ENCODE measurements around the gene NSUN2.
"Not testable (repeated sequence)": the region's sequence is repeated elsewhere in the genome, so short reads cannot be mapped to it uniquely, and the experiment has no call there.

The NSUN2 gene

DNA sequence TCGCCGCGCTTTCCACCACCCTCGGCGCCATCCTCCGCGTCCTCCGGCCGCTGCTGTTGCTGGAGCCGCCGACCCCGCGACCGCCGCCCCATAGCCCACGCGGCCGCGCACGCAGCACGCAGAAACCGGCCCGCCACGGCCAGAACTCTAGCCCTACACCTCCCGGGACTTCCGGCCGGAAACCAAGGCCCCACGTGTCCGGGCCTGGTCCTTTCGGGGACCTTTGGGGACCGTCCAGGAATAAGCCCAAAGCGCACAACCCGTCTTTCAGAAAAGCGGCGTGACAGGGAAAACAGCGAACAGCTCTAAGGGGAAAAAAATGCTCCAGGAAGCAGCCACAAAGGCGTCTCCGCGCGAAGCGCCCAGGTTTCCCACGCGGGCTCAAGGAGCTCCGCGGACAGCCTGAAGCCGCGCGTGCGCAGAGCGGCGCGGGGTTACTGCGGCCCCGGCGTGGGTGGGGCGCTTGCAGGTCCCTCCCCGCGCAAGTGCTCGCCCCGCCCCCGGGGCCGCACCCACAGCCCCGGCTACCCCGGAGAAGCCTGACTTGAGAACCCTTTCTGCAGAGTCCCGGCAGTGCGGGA, at the start of gene NSUN2, which contains the start of gene SRD5A1:
TSS of gene NSUN2 (minus strand) at position 157 of the 581 bp plus-strand sequence. CDS start at position 92, 65 bp downstream.
TSS of gene SRD5A1 (plus strand) at position 553 of the 581 bp plus-strand sequence. CDS start 137 bp downstream, outside the sequence.
- DNase-seq, result peak; percentile 97

DNA sequence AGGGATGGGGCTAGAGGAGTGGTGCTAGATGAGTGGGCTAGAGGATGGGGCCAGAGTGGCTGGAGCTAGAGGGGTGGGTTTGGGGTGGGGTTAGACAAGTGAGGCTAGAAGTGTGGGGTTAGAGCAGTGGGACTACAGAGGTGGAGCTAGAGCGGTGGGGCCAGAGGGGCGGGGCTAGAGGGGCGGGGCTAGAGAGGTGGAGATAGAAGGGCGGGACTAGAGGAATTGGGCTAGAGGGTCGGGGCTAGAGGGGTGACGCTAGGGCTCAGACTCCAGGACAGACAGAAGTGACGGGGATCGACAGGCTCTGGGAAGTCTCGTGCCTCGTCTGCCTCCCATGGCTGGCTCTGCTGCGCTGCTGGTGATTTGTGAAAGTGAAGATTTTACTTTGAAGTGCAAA, 49.4 kb upstream of the NSUN2 start:
- DNase-seq, result no peak

DNA sequence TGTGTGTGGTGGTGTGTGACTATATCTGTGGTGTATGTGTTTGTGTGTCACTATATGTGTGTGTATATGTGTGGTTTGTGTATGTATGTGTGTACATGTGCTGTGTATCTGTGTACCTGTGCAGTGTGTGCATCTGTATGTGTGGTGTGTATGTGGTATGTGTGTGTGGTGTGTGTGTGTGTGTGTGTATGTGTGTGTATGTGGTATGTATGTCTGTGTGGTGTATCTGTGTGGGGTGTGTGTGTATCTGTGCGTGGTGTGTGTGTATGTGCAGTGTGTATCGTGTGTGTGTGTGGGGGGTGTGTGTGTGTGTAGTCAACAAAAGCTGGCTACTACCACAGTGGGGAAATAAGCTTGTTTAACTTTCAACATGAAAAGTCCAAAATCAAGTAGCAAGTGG, 48.8 kb upstream of the NSUN2 start:
- no peak for DNase-seq

GRCh38 chr5:6680922-6681321, 48.1 kb upstream of the NSUN2 start:
- DNase-seq, result no peak

GRCh38 chr5:6678385-6678784, 45.5 kb upstream of the NSUN2 start:
- no peak for DNase-seq

GRCh38 chr5:6676702-6677101, 43.9 kb upstream of the NSUN2 start:
- peak; percentile 22 for DNase-seq

GRCh38 chr5:6675784-6676491, 43.1 kb upstream of the NSUN2 start:
- DNase-seq, result no peak

GRCh38 chr5:6674886-6675285, 42.0 kb upstream of the NSUN2 start:
- no peak for DNase-seq

DNA sequence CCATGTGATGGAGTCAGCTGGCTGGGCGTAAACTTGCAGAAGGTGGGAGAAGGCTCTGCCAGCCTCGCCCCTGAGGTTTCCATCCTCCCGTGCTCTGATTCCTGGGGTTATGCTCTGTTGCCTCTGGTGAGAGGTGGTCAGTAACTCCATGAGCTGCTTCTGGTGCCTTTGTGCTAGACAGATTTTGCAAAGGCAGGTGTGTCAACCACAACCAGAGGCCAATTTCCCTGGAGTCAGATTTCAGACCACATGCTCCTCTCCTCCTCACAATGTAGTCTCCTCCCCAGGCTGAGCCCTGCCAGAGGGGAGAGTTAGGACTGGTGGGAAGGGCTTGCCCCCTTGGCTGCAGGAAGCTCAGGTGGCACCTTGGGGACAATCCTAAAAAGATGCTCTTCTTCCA, 41.6 kb upstream of the NSUN2 start:
- DNase-seq, result no peak

- no peak for DNase-seq
Observed at GRCh38 chr5:6673963-6674362, 41.1 kb upstream of the NSUN2 start.

DNA sequence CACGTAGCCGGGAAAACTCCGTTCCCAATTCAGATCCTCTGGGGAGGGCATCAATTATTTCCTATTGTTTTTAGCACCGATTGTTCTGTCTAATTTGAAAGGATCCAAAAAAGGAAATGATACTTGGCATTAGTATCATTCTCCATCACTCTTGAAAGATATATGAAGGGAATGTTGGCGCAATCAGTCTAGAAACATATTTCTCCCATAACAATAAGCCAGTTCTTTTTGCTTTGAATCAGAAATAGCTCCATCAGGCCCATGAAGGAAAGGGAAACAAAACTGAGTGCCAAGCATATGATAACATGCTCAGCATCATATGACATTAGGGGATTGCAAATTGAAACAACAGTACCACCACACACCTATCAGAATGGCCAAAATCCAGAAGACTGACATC, 40.2 kb upstream of the NSUN2 start:
- DNase-seq, result no peak

DNA sequence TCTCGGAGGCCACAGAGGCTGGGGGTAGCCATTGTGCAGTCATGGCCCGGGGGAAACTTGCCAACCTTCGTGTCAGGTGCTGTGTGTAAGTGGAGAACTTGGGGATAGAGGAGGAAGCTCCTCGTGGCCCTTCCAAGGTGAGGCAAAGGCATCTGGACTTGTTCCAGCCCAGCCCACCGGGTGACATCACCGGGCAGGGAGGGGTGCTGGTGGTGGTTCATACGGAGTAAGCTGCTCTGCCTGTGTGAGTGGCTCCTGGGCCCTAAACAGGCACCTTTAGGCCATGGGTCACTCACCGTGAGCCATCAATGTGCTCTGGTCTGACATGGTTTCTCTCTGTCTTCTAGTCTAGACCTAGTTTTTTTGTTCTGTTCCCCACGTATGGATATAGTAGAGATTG, 35.9 kb upstream of the NSUN2 start:
- DNase-seq, result not testable (repeated sequence)

DNA sequence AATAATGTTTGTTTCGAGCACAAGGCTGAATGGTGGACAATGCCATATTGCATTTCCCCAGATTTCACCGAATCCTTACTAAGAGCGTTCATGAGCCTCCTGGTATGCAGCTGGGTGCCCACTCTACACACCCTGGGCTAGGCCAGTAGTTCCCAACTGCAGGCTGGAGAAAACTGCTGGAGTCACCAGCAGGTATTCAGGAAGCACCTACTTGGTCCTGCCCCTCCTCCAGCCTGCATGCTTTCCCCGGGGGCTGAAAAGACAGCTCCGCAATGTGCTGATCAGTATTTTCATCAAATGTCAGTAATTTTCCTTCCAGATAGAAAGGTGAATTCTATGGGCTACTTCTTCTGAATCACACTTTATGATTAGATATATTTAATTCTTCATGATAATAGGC, 34.8 kb upstream of the NSUN2 start:
- DNase-seq, result no peak

DNA sequence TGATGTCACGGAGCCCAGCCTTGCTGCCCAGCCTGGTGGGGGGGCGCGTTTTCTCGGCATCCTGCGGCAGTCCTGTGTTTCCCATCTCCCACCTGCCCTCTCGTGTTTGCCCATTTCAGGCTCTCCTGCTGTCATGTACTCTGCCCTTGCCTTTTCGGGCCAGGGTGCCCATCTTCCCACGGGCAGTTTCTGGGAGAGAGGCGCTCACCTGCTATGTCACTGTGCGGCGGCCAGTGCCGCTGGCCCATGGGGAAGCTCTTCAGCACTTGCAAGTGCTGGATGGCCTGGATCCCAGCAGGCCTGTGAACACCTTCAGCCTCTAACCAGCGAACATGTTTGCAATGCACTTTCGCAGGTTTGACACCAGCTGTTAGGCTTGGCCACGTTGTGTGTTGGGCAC, 33.9 kb upstream of the NSUN2 start:
- DNase-seq, result no peak

GRCh38 chr5:6660688-6661087, 27.8 kb upstream of the NSUN2 start:
- DNase-seq, result no peak

- DNase-seq, result no peak
Observed at GRCh38 chr5:6659941-6660684, 27.3 kb upstream of the NSUN2 start.

- DNase-seq, result peak; percentile 40
Observed at GRCh38 chr5:6656680-6657079, 23.8 kb upstream of the NSUN2 start.

- DNase-seq, result no peak
Observed at GRCh38 chr5:6655432-6655831, 22.6 kb upstream of the NSUN2 start.

DNA sequence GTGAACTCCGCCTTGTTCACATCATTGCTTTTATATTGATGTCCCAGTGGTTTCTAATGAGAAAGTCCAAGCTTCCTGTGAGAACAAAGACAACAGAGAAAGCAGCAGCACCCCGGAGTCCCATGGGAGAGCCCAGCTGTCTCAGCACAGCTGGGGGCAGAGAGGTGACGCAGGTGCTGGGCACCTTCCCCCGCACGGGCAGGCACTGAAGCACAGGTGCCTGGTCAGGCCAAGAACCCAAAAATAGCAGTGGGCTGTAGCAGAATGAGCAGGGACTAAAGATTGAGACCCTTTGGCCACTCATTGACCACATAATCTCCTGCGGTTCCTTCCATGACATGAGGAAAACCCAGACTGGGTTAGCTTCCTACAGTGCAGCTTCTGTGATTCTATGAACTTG, 19.2 kb upstream of the NSUN2 start:
- no peak for DNase-seq

GRCh38 chr5:6649681-6650080, 16.8 kb upstream of the NSUN2 start:
- no peak for DNase-seq

GRCh38 chr5:6649186-6649585, 16.3 kb upstream of the NSUN2 start:
- DNase-seq, result no peak

- not testable (repeated sequence) for DNase-seq
Observed at GRCh38 chr5:6645571-6646362, 12.9 kb upstream of the NSUN2 start.

- DNase-seq, result no peak
Observed at GRCh38 chr5:6644794-6645241, 12.0 kb upstream of the NSUN2 start.
